Panc1 (cell line): Measurements from ENCODE around the gene AHCTF1. TPM values are rescaled to one million over a fixed set of nuclear protein-coding genes. Genes with fewer than 3 reads are reported as not detected.

ENCODE experiments used
- ATAC-seq: fragments of 200-7000 bp; cut with Tn5 transposase; 2 replicates; pipeline ENCODE4 v1.9.1; 2020; ENCODE audit warnings: mild to moderate bottlenecking, moderate library complexity
- BruUV-seq: library from RNA; stranded (reverse); fragments of 400-500 nt; replicated peaks from 2 replicates; lab custom pipeline; 2021; lab: Mats Ljungman, UMichigan
- CTCF ChIA-PET: fragments of 300-600 bp; sonication (Branson Sonifier 250); formaldehyde crosslinking; loops from one replicate; lab custom pipeline; 2022; ENCODE audit warnings: antibody characterized with exemption; lab: Charles Lee
- POLR2A ChIA-PET: fragments of 300-600 bp; sonication (Branson Sonifier 250); formaldehyde crosslinking; loops from one replicate; lab custom pipeline; 2022; ENCODE audit warnings: antibody characterized with exemption; lab: Charles Lee
- DNase-seq: peaks from one replicate; pipeline ENCODE4 v3.0.0-alpha.2; 2010; ENCODE audit warnings: low read depth, low spot score
- H3K27ac ChIP-seq: 2 replicates; pipeline ENCODE4 v1.5.1; 2011; ENCODE audit warnings: mild to moderate bottlenecking, low read length, inconsistent platforms
- H3K27me3 ChIP-seq: fragments of 200-500 bp; sonication (Bioruptor generic); 2 replicates; pipeline ENCODE4 v1.6.0; 2014; ENCODE audit warnings: low read length, inconsistent platforms; ENCODE audit not compliant: control insufficient read depth, insufficient read depth
- H3K36me3 ChIP-seq: fragments of 200-500 bp; sonication (Bioruptor generic); 2 replicates; pipeline ENCODE4 v1.5.1; 2014; ENCODE audit warnings: inconsistent platforms, mild to moderate bottlenecking, low read length, moderate library complexity; ENCODE audit not compliant: control insufficient read depth, insufficient read depth
- H3K4me1 ChIP-seq: 2 replicates; pipeline ENCODE4 v1.5.1; 2011; ENCODE audit warnings: inconsistent platforms, mild to moderate bottlenecking, low read length, moderate library complexity; ENCODE audit not compliant: control insufficient read depth, insufficient read depth
- H3K4me3 ChIP-seq, 2 experiments: 2 replicates each; pipeline ENCODE4 v1.5.1; 2011 to 2012; ENCODE audit warnings: low read depth in 2 of 2, low read length in 2 of 2, mild to moderate bottlenecking in 2 of 2, inconsistent platforms in 1 of 2, moderate library complexity in 1 of 2
- H3K9me3 ChIP-seq: fragments of 200-500 bp; sonication (Bioruptor generic); 2 replicates; pipeline ENCODE4 v1.5.1; 2014; ENCODE audit warnings: low read depth, mild to moderate bottlenecking, inconsistent platforms, low read length, moderate library complexity; ENCODE audit not compliant: control insufficient read depth, insufficient read depth
- POLR2AphosphoS5 ChIP-seq: IDR thresholded peaks from 2 replicates; pipeline ENCODE4 v1.6.1; 2012; ENCODE audit warnings: mild to moderate bottlenecking, low read depth, low read length, moderate library complexity
- SIN3A ChIP-seq: IDR thresholded peaks from 2 replicates; pipeline ENCODE4 v1.6.1; 2012; ENCODE audit warnings: low read depth, mild to moderate bottlenecking, low read length, moderate library complexity, borderline replicate concordance; ENCODE audit not compliant: insufficient read depth
- TCF7L2 ChIP-seq: IDR thresholded peaks from 2 replicates; pipeline ENCODE4 v1.6.1; 2011; ENCODE audit warnings: mild to moderate bottlenecking, low read depth, low read length, inconsistent platforms
- in situ Hi-C: cut with HindIII; loops from 2 replicates; pipeline ENCODE4 v1.10.0; 2016; ENCODE audit warnings: low sequenced_read_pairs, low pct_unique_long_range_greater_than_20kb
- intact Hi-C: fragments of 100-400 bp; cut with micrococcal nuclease; formaldehyde crosslinking; loops from one replicate; pipeline ENCODE4 v1.10.0; 2022; ENCODE audit not compliant: unreplicated experiment
- total RNA-seq: library from RNA; stranded (reverse); gene quantifications from one replicate; pipeline ENCODE4 v1.2.1, GENCODE V29; 2021; ENCODE audit not compliant: unreplicated experiment
- TF ChIP-seq, protein P1 (sequence below), 2 experiments: IDR thresholded peaks; 2 replicates each; pipeline ENCODE4 v1.6.1; 2011 to 2012; ENCODE audit warnings: low read depth in 2 of 2, control low read depth in 1 of 2, low read length in 1 of 2, mild to moderate bottlenecking in 1 of 2, moderate library complexity in 1 of 2; ENCODE audit not compliant: insufficient read depth in 1 of 2
- TF ChIP-seq, protein P2 (sequence below): fragments of 450-650 bp; IDR thresholded peaks from 2 replicates; pipeline ENCODE4 v1.5.1; 2017; ENCODE audit warnings: mild to moderate bottlenecking

AHCTF1 gene
- total RNA-seq, 1 experiment from 2014 or later = 49.9 TPM

DNA sequence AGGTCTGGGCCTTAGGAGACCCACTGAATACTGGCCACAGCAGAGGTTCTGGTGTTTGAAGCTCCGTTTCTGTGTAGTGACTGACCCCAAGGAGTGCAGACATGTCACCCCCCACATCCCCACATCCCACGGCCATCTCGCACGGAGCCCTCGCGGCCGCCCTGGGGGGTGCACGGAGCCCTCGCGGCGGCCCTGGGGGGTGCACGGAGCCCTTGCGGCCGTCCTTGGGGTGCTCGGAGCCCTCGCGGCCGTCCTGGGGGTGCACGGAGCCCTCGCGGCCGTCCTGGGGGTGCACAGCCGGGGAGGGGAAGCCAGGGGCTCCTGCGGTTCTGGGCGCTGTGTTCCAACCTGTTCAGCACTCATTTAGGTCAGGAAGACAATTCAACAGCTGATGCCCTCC, 139.1 kb downstream of the AHCTF1 start:
- Histone ChIP-seq H3K4me1 (no peaks in the 10 kb centered on the region), H3K36me3 (no peaks in the 10 kb centered on the region), H3K4me3 (no peak overlapping the region), H3K27ac (no peak overlapping the region), H3K27me3 (no peaks in the 10 kb centered on the region), H3K9me3 (no peaks in the 10 kb centered on the region)
- POLR2A ChIA-PET = no interaction called here
- no peak for TF ChIP-seq SIN3A
- TF ChIP-seq POLR2AphosphoS5 = no peak
- TF ChIP-seq, protein P1, sequence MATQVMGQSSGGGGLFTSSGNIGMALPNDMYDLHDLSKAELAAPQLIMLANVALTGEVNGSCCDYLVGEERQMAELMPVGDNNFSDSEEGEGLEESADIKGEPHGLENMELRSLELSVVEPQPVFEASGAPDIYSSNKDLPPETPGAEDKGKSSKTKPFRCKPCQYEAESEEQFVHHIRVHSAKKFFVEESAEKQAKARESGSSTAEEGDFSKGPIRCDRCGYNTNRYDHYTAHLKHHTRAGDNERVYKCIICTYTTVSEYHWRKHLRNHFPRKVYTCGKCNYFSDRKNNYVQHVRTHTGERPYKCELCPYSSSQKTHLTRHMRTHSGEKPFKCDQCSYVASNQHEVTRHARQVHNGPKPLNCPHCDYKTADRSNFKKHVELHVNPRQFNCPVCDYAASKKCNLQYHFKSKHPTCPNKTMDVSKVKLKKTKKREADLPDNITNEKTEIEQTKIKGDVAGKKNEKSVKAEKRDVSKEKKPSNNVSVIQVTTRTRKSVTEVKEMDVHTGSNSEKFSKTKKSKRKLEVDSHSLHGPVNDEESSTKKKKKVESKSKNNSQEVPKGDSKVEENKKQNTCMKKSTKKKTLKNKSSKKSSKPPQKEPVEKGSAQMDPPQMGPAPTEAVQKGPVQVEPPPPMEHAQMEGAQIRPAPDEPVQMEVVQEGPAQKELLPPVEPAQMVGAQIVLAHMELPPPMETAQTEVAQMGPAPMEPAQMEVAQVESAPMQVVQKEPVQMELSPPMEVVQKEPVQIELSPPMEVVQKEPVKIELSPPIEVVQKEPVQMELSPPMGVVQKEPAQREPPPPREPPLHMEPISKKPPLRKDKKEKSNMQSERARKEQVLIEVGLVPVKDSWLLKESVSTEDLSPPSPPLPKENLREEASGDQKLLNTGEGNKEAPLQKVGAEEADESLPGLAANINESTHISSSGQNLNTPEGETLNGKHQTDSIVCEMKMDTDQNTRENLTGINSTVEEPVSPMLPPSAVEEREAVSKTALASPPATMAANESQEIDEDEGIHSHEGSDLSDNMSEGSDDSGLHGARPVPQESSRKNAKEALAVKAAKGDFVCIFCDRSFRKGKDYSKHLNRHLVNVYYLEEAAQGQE (IDR thresholded peaks at IDR 0.05; ENCODE audit: insufficient read depth in 1 of 2, low read depth in 2 of 2, low read length in 1 of 2) = no peak
- TF ChIP-seq, protein P2, sequence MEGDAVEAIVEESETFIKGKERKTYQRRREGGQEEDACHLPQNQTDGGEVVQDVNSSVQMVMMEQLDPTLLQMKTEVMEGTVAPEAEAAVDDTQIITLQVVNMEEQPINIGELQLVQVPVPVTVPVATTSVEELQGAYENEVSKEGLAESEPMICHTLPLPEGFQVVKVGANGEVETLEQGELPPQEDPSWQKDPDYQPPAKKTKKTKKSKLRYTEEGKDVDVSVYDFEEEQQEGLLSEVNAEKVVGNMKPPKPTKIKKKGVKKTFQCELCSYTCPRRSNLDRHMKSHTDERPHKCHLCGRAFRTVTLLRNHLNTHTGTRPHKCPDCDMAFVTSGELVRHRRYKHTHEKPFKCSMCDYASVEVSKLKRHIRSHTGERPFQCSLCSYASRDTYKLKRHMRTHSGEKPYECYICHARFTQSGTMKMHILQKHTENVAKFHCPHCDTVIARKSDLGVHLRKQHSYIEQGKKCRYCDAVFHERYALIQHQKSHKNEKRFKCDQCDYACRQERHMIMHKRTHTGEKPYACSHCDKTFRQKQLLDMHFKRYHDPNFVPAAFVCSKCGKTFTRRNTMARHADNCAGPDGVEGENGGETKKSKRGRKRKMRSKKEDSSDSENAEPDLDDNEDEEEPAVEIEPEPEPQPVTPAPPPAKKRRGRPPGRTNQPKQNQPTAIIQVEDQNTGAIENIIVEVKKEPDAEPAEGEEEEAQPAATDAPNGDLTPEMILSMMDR = no peak
- no peak for TF ChIP-seq TCF7L2
- in situ Hi-C loops = no loop called here
- DNase-seq = no peak
- intact Hi-C loops = no loop called here
- CTCF ChIA-PET = no interaction called here
- no TSS peak for BruUV-seq
- no peak for ATAC-seq

DNA sequence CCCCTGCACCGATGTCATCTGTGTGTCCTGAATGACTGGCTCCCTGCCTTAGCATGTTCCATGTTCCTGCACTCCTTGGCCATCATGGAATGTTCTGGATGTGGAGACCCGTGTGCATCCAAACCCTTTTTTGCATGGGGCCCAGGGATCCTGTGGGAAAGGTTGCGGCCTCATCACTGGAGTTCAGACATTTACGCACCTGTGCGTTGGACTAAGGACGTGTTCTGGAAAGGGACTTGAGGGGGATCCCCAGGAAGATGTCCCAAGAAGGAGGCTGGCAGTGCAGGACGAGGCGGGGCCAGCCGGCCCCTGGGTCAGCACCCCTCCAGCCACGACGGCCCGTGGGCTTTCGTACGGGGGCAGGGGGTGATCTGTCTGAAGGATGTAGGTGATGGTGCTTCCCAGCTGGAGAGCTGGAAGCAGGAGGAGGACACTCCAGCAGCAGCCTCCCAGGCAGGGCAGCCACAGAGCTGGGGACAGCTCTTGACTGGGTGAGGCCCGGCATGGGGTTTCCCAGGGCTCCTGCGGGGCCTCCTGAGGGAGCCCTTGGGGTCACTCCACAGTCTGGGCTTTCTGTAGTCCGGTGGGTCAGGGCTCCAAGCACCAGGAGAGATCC, 140.3 kb downstream of the AHCTF1 start:
- no peaks in the 10 kb centered on the region for H3K27me3 ChIP-seq
- TF ChIP-seq SIN3A = no peak
- TF ChIP-seq, protein P1 (IDR thresholded peaks at IDR 0.05; ENCODE audit: insufficient read depth in 1 of 2, low read depth in 2 of 2, low read length in 1 of 2) = no peak
- no peak for TF ChIP-seq TCF7L2
- TF ChIP-seq POLR2AphosphoS5 = no peak
- TF ChIP-seq, protein P2 = no peak
- intact Hi-C loops = no loop called here
- no peak overlapping the region for H3K27ac ChIP-seq
- in situ Hi-C loops = no loop called here
- ChIA-PET CTCF (no interaction called here), POLR2A (no interaction called here)
- no TSS peak for BruUV-seq
- DNase-seq (no peak), ATAC-seq (no peak)
- H3K36me3 ChIP-seq = no peaks in the 10 kb centered on the region
- H3K4me1 ChIP-seq = no peaks in the 10 kb centered on the region
- H3K9me3 ChIP-seq = no peaks in the 10 kb centered on the region
- no peak overlapping the region for H3K4me3 ChIP-seq
